Astrocyte (in vitro differentiated cells and primary cell): ENCODE results near the gene FANCE. TPM values are rescaled to one million over a fixed set of nuclear protein-coding genes. Genes with fewer than 3 reads are reported as not detected.

Experiments used
- DNase-seq: peaks from one replicate; pipeline ENCODE4 v3.0.0-alpha.2; 2010; ENCODE audit warnings: low read depth
- FAIRE-seq: peaks from 2 replicates; lab custom pipeline; 2011; peaks lifted over from hg19 to GRCh38; lab: Jason Lieb, UNC
- H2AFZ ChIP-seq: 2 replicates; pipeline ENCODE4 v1.6.0; 2012; ENCODE audit warnings: low read depth, low read length, inconsistent platforms
- H3K27ac ChIP-seq: 2 replicates; pipeline ENCODE4 v1.5.1; 2011; ENCODE audit warnings: low read depth, low read length, inconsistent platforms
- H3K27me3 ChIP-seq: 2 replicates; pipeline ENCODE4 v1.6.0; 2011; ENCODE audit warnings: low read length, inconsistent platforms; ENCODE audit not compliant: insufficient read depth
- H3K36me3 ChIP-seq: 2 replicates; pipeline ENCODE4 v1.5.1; 2011; ENCODE audit warnings: low read length, inconsistent platforms; ENCODE audit not compliant: insufficient read depth
- H3K4me1 ChIP-seq: 2 replicates; pipeline ENCODE4 v1.5.1; 2011; ENCODE audit warnings: low read length, inconsistent platforms; ENCODE audit not compliant: insufficient read depth
- H3K4me2 ChIP-seq: 2 replicates; pipeline ENCODE4 v1.6.0; 2012; ENCODE audit warnings: low read length, inconsistent platforms
- H3K4me3 ChIP-seq: 2 replicates; pipeline ENCODE4 v1.5.1; 2011; ENCODE audit warnings: low read depth, mild to moderate bottlenecking, low read length, inconsistent platforms; ENCODE audit not compliant: insufficient read depth
- H3K79me2 ChIP-seq: 2 replicates; pipeline ENCODE4 v1.6.0; 2012; ENCODE audit warnings: mild to moderate bottlenecking, low read length, inconsistent platforms; ENCODE audit not compliant: insufficient read depth
- H3K9ac ChIP-seq: 2 replicates; pipeline ENCODE4 v1.6.0; 2012; ENCODE audit warnings: mild to moderate bottlenecking, low read length, inconsistent platforms
- H3K9me3 ChIP-seq: 2 replicates; pipeline ENCODE4 v1.5.1; 2012; ENCODE audit warnings: low read depth, mild to moderate bottlenecking, low read length, inconsistent platforms; ENCODE audit not compliant: insufficient read depth
- H4K20me1 ChIP-seq: 2 replicates; pipeline ENCODE4 v1.6.0; 2012; ENCODE audit warnings: low read length, inconsistent platforms; ENCODE audit not compliant: insufficient read depth
- H3K27ac Mint-ChIP-seq: one replicate; pipeline ENCODE4 v1.8.0; 2021; ENCODE audit warnings: mild to moderate bottlenecking, mixed read lengths; ENCODE audit not compliant: unreplicated experiment
- H3K27me3 Mint-ChIP-seq: one replicate; pipeline ENCODE4 v1.8.0; 2021; ENCODE audit warnings: low read depth, mixed read lengths; ENCODE audit not compliant: unreplicated experiment
- H3K36me3 Mint-ChIP-seq: one replicate; pipeline ENCODE4 v1.8.0; 2021; ENCODE audit warnings: low read depth, mixed read lengths; ENCODE audit not compliant: unreplicated experiment
- H3K4me1 Mint-ChIP-seq: one replicate; pipeline ENCODE4 v1.8.0; 2021; ENCODE audit warnings: low read depth, mixed read lengths; ENCODE audit not compliant: unreplicated experiment
- H3K4me3 Mint-ChIP-seq: one replicate; pipeline ENCODE4 v1.8.0; 2021; ENCODE audit warnings: mild to moderate bottlenecking, moderate library complexity, mixed read lengths; ENCODE audit not compliant: unreplicated experiment
- H3K9me3 Mint-ChIP-seq: one replicate; pipeline ENCODE4 v1.8.0; 2021; ENCODE audit warnings: mild to moderate bottlenecking, mixed read lengths; ENCODE audit not compliant: unreplicated experiment
- CTCF ChIP-seq: IDR thresholded peaks from 2 replicates; pipeline ENCODE4 v1.5.1; 2011; ENCODE audit warnings: low read depth, mild to moderate bottlenecking, inconsistent platforms, low read length, moderate library complexity; ENCODE audit not compliant: insufficient read depth
- EZH2 ChIP-seq: IDR thresholded peaks from 2 replicates; pipeline ENCODE4 v1.6.1; 2012; ENCODE audit warnings: mild to moderate bottlenecking, low read length, inconsistent platforms; ENCODE audit not compliant: insufficient read depth
- total RNA-seq: library from RNA; stranded (reverse); gene quantifications from 2 replicates; pipeline ENCODE4 v1.2.1, GENCODE V29; 2021

FANCE gene
- total RNA-seq, 1 donor from 2014 or later: 2.9 TPM

GRCh38 chr6:35488517-35488862, 36.4 kb downstream of the FANCE start:
- H3K4me1 Mint-ChIP-seq: peaks cover 60% of the 10 kb centered on the region
- no peaks in the 10 kb centered on the region for H3K36me3 ChIP-seq
- peaks cover 77% of the 10 kb centered on the region for H3K4me1 ChIP-seq
- no peaks in the 10 kb centered on the region for H3K27me3 ChIP-seq
- no peaks in the 10 kb centered on the region for H3K36me3 Mint-ChIP-seq
- H3K4me3 Mint-ChIP-seq: peak overlapping the region; percentile 64
- peaks cover 50% of the 10 kb centered on the region for H4K20me1 ChIP-seq
- peak overlapping the region; percentile 65 for H3K4me2 ChIP-seq
- H3K4me3 ChIP-seq: no peak overlapping the region
- peak overlapping the region; percentile 16 for H3K27ac ChIP-seq
- H3K9me3 ChIP-seq: no peaks in the 10 kb centered on the region
- H2AFZ ChIP-seq: no peak overlapping the region
- peaks cover 97% of the 10 kb centered on the region for H3K79me2 ChIP-seq
- peak overlapping the region; percentile 75 for H3K27ac Mint-ChIP-seq
- no peak for DNase-seq
- no peak for FAIRE-seq
- H3K9me3 Mint-ChIP-seq: no peaks in the 10 kb centered on the region
- peak overlapping the region; percentile 10 for H3K9ac ChIP-seq
- TF ChIP-seq CTCF (no peak), EZH2 (no peak)
- no peaks in the 10 kb centered on the region for H3K27me3 Mint-ChIP-seq

- H3K9ac ChIP-seq: no peak overlapping the region
- no peaks in the 10 kb centered on the region for H3K27me3 ChIP-seq
- H3K36me3 ChIP-seq: no peaks in the 10 kb centered on the region
- Mint-ChIP-seq H3K4me3 (no peak overlapping the region), H3K27ac (peak overlapping the region; percentile 69), H3K27me3 (no peaks in the 10 kb centered on the region), H3K36me3 (no peaks in the 10 kb centered on the region), H3K4me1 (peaks cover 64% of the 10 kb centered on the region), H3K9me3 (no peaks in the 10 kb centered on the region)
- peak overlapping the region; percentile 31 for H3K27ac ChIP-seq
- peaks cover 52% of the 10 kb centered on the region for H4K20me1 ChIP-seq
- TF ChIP-seq EZH2 (no peak), CTCF (no peak)
- H3K79me2 ChIP-seq: peaks cover 97% of the 10 kb centered on the region
- no peak overlapping the region for H3K4me2 ChIP-seq
- H3K4me1 ChIP-seq: peaks cover 80% of the 10 kb centered on the region
- FAIRE-seq (no peak), DNase-seq (no peak)
- H3K9me3 ChIP-seq: no peaks in the 10 kb centered on the region
- no peak overlapping the region for H3K4me3 ChIP-seq
- H2AFZ ChIP-seq: no peak overlapping the region
These were observed 36.9 kb downstream of the FANCE start for GRCh38 chr6:35489066-35489465.

- Mint-ChIP-seq H3K27ac (peak overlapping the region; percentile 89), H3K36me3 (peaks cover 2% of the 10 kb centered on the region), H3K4me3 (peak overlapping the region; percentile 78), H3K4me1 (peaks cover 61% of the 10 kb centered on the region), H3K27me3 (no peaks in the 10 kb centered on the region), H3K9me3 (peaks cover 1% of the 10 kb centered on the region)
- no peaks in the 10 kb centered on the region for H3K9me3 ChIP-seq
- H3K4me3 ChIP-seq: peak overlapping the region; percentile 37
- no peaks in the 10 kb centered on the region for H3K27me3 ChIP-seq
- DNase-seq: peak; percentile 67
- peak overlapping the region; percentile 62 for H3K27ac ChIP-seq
- H3K9ac ChIP-seq: peak overlapping the region; percentile 67
- H3K4me1 ChIP-seq: peaks cover 83% of the 10 kb centered on the region
- no peaks in the 10 kb centered on the region for H3K36me3 ChIP-seq
- no peak for TF ChIP-seq EZH2
- TF ChIP-seq CTCF: no peak
- H4K20me1 ChIP-seq: peaks cover 52% of the 10 kb centered on the region
- H3K4me2 ChIP-seq: peak overlapping the region; percentile 88
- H3K79me2 ChIP-seq: peaks cover 97% of the 10 kb centered on the region
- no peak for FAIRE-seq
- H2AFZ ChIP-seq: peak overlapping the region; percentile 60
These were observed 38.1 kb downstream of the FANCE start for GRCh38 chr6:35489995-35490791.
